Adrenal gland (tissue), 12 donors: ENCODE measurements around the gene SPNS2. TPM values are rescaled to one million over a fixed set of nuclear protein-coding genes. Genes with fewer than 3 reads are reported as not detected.

Experiments
- DNase-seq, 7 donors: peaks; one replicate each; pipeline ENCODE4 v3.0.0-alpha.2; 2019 to 2020
- H3K27ac ChIP-seq, 5 donors: fragments of 200-600 bp; sonication (generic) in 4 of 5; 1 replicate in 3 of 5; 2 replicates in 2 of 5; pipeline versions ENCODE4 v1.5.1 to v1.8.0; 2016 to 2020; ENCODE audit warnings: mild to moderate bottlenecking in 1 of 5
- H3K27me3 ChIP-seq: fragments of 200-600 bp; 2 replicates; pipeline ENCODE4 v1.8.0; 2021
- H3K36me3 ChIP-seq, 2 donors: fragments of 200-600 bp; replicated peaks in 1 of 2; 1 replicate in 1 of 2; 2 replicates in 1 of 2; pipeline versions ENCODE4 v1.5.1 to v1.8.0; 2018 to 2022
- H3K4me1 ChIP-seq, 2 donors: fragments of 200-600 bp; replicated peaks in 1 of 2; 1 replicate in 1 of 2; 2 replicates in 1 of 2; pipeline versions ENCODE4 v1.5.1 to v1.8.0; 2018 to 2021
- H3K4me3 ChIP-seq, 4 donors: fragments of 200-600 bp; sonication (generic) in 3 of 4; one replicate each; pipeline ENCODE4 v1.5.1; 2016 to 2018
- H3K9me3 ChIP-seq, 3 donors: fragments of 200-600 bp; sonication (generic) in 1 of 3; replicated peaks in 1 of 3; 1 replicate in 2 of 3; 2 replicates in 1 of 3; pipeline versions ENCODE4 v1.5.1 to v1.8.0; 2016 to 2021
- CTCF ChIP-seq, 6 experiments: fragments of 450-650 bp in 4 of 6; fragments of 200-600 bp in 2 of 6; sonication (generic) in 1 of 6; IDR thresholded peaks; 1 replicate in 5 of 6; 2 replicates in 1 of 6; pipeline versions ENCODE4 v1.5.1 to v1.8.0; 2016 to 2021; ENCODE audit warnings: antibody characterized with exemption in 6 of 6, mild to moderate bottlenecking in 2 of 6, moderate library complexity in 1 of 6
- POLR2A ChIP-seq, 2 donors: fragments of 450-650 bp; IDR thresholded peaks; one replicate each; pipeline ENCODE4 v1.6.1; 2017; ENCODE audit warnings: antibody characterized with exemption in 2 of 2, mild to moderate bottlenecking in 2 of 2, moderate library complexity in 1 of 2
- WGBS, 4 donors: extraction: QIAGEN DNeasy Blood & Tissue Kit in 2 of 4; methylation state at CpG; one replicate each; pipeline versions ENCODE4 v1.1.5 to v1.1.7; 2013 to 2017; 5-methylcytosine and 5-hydroxymethylcytosine counted together
- intact Hi-C, 2 donors: fragments of 100-400 bp; cut with DNase I; formaldehyde crosslinking; loops; one replicate each; pipeline versions ENCODE4 v1.14.1 to v1.15.0; 2022 to 2023
- polyA plus RNA-seq, 3 donors: library from polyadenylated mRNA; stranded (reverse); fragments of 200-250 nt in 2 of 3; fragments of 350-450 nt in 1 of 3; fragmentation: Illumina TruSeq in 1 of 3; extraction: RNeasy Lipid Tissue Mini Kit (QIAGEN cat#74804) in 1 of 3; gene quantifications; one replicate each; pipeline ENCODE4 v1.2.3, GENCODE V29; 2013 to 2014
- total RNA-seq, 9 donors: library from RNA; depleted of rRNA in 4 of 9; stranded (reverse); fragments of >200 nt in 4 of 9; fragments of 120-200 nt in 1 of 9; fragmentation: NEBNext Ultra II Directional in 1 of 9; extraction: Animal tissue kit (Norgen Biotek cat#: 25700) in 1 of 9; gene quantifications; one replicate each; pipeline versions ENCODE4 v1.1.0 to v1.2.4, GENCODE V29; 2013 to 2023
- donor health status: healthy with polysubstance abuse.
- donor health status: Bipolar disorder and iron deficiency.
- donor health status: DM: yes; HTN: yes; CAD: no.
- donor health status: DM: no; HTN: no; CAD: no.
- donor health status: DM: no; HTN: no; CAD: no.
- donor health status: DM: yes; HTN: yes; CAD: no.

The SPNS2 gene
- total and polyA plus RNA-seq, 12 donors, result 0.90 to 25.1 (median 7.7) TPM

- no peak overlapping the region for H3K4me3 ChIP-seq
- no peaks in the 10 kb centered on the region for H3K36me3 ChIP-seq
- DNase-seq, result no peak
- no peaks in the 10 kb centered on the region for H3K27me3 ChIP-seq
- intact Hi-C loops, result no loop called here
- TF ChIP-seq POLR2A (IDR thresholded peaks at IDR 0.05) (no peak), CTCF (IDR thresholded peaks at IDR 0.05) (no peak)
- WGBS, 4 donors, result 50 to 55% (median 52%) methylated on average over 1 of the region's 1 CpG
- no peak overlapping the region for H3K27ac ChIP-seq
- no peaks in the 10 kb centered on the region for H3K4me1 ChIP-seq
- no peaks in the 10 kb centered on the region for H3K9me3 ChIP-seq
Observed at GRCh38 chr17:4527134-4527533, 28.5 kb downstream of the SPNS2 start.

- Histone ChIP-seq H3K27ac (no peak overlapping the region), H3K27me3 (no peaks in the 10 kb centered on the region), H3K4me1 (no peaks in the 10 kb centered on the region), H3K4me3 (no peak overlapping the region), H3K9me3 (no peaks in the 10 kb centered on the region), H3K36me3 (no peaks in the 10 kb centered on the region)
- intact Hi-C loops, result no loop called here
- TF ChIP-seq POLR2A (IDR thresholded peaks at IDR 0.05), result no peak
- no peak for TF ChIP-seq CTCF (IDR thresholded peaks at IDR 0.05)
- no peak for DNase-seq
- 77 to 85% (median 79%) methylated on average over 12 of the region's 12 CpGs for WGBS, 4 donors
Observed at GRCh38 chr17:4527566-4528125, 29.0 kb downstream of the SPNS2 start.

- no peaks in the 10 kb centered on the region for H3K36me3 ChIP-seq
- WGBS, 4 donors, result 78 to 83% (median 82%) methylated on average over 11 to 13 of the region's 13 CpGs
- H3K4me1 ChIP-seq, result peaks cover 0 to 7% of the 10 kb centered on the region in 2 donors
- H3K4me3 ChIP-seq, result no peak overlapping the region
- no peaks in the 10 kb centered on the region for H3K9me3 ChIP-seq
- DNase-seq, result no peak
- peak overlapping the region in 1 of 5 donors; percentile 70 for H3K27ac ChIP-seq
- intact Hi-C loops, result no loop called here
- TF ChIP-seq POLR2A (IDR thresholded peaks at IDR 0.05) (no peak), CTCF (IDR thresholded peaks at IDR 0.05) (no peak)
- no peaks in the 10 kb centered on the region for H3K27me3 ChIP-seq
Observed at GRCh38 chr17:4529533-4530152, 31.0 kb downstream of the SPNS2 start.

GRCh38 chr17:4530799-4531730, 32.4 kb downstream of the SPNS2 start:
- DNase-seq, result peak in 2 of 7 donors; percentile 60 to 73
- Histone ChIP-seq H3K9me3 (no peaks in the 10 kb centered on the region), H3K4me3 (no peak overlapping the region), H3K4me1 (peaks cover 3 to 11% of the 10 kb centered on the region in 2 donors), H3K36me3 (no peaks in the 10 kb centered on the region), H3K27ac (peak overlapping the region in 2 of 5 donors; percentile 21 to 70), H3K27me3 (no peaks in the 10 kb centered on the region)
- intact Hi-C loops, result no loop called here
- 63 to 80% (median 70%) methylated on average over 12 to 30 of the region's 30 CpGs for WGBS, 4 donors
- TF ChIP-seq CTCF (IDR thresholded peaks at IDR 0.05), result no peak
- no peak for TF ChIP-seq POLR2A (IDR thresholded peaks at IDR 0.05)
